WTC11 (cell line): ENCODE data around the gene SFT2D1. TPM values are rescaled to one million over a fixed set of nuclear protein-coding genes. Genes with fewer than 3 reads are reported as not detected.

Experiments
- ATAC-seq: fragments of 200-7000 bp; cut with Tn5 transposase; 2 replicates; pipeline ENCODE4 v1.10.0; 2021; ENCODE audit warnings: mild to moderate bottlenecking, moderate library complexity
- CTCF ChIA-PET: fragments of 300-600 bp; sonication (Branson Sonifier 250); formaldehyde crosslinking; loops from one replicate; lab custom pipeline; 2021; ENCODE audit warnings: antibody characterized with exemption; lab: Charles Lee
- POLR2A ChIA-PET: fragments of 350-600 bp; sonication (Branson Sonifier 250); formaldehyde crosslinking; loops from one replicate; lab custom pipeline; 2021; ENCODE audit warnings: antibody characterized with exemption; lab: Charles Lee
- DNase-seq: peaks from one replicate; pipeline ENCODE4 v3.0.0; 2021; ENCODE audit warnings: low spot score
- H3K27ac Mint-ChIP-seq: 2 replicates; pipeline ENCODE4 v1.8.0; 2021; ENCODE audit warnings: mixed read lengths
- H3K27me3 Mint-ChIP-seq: 2 replicates; pipeline ENCODE4 v1.8.0; 2021; ENCODE audit warnings: low read depth, mild to moderate bottlenecking, moderate library complexity, mixed read lengths
- H3K36me3 Mint-ChIP-seq: 2 replicates; pipeline ENCODE4 v1.8.0; 2021; ENCODE audit warnings: mixed read lengths
- H3K4me1 Mint-ChIP-seq: 2 replicates; pipeline ENCODE4 v1.8.0; 2022; ENCODE audit warnings: mixed read lengths
- H3K4me3 Mint-ChIP-seq: 2 replicates; pipeline ENCODE4 v1.8.0; 2021; ENCODE audit warnings: mild to moderate bottlenecking, moderate library complexity, mixed read lengths
- H3K9me3 Mint-ChIP-seq: 2 replicates; pipeline ENCODE4 v1.8.0; 2021; ENCODE audit warnings: mixed read lengths
- ATF1 ChIP-seq: sonication (generic); formaldehyde crosslinking; IDR thresholded peaks from 2 replicates; pipeline ENCODE4 v1.8.1; 2023; ENCODE audit warnings: mild to moderate bottlenecking, moderate library complexity, missing genetic modification reagents
- ATF3 ChIP-seq: sonication (generic); formaldehyde crosslinking; conservative IDR thresholded peaks from 2 replicates; pipeline ENCODE4 v1.8.1; 2022; ENCODE audit warnings: mild to moderate bottlenecking, missing genetic modification reagents
- CBFB ChIP-seq: sonication (generic); formaldehyde crosslinking; IDR thresholded peaks from 2 replicates; pipeline ENCODE4 v1.8.1; 2022; ENCODE audit warnings: mild to moderate bottlenecking, low read depth, missing genetic modification reagents
- CDX4 ChIP-seq: fragments of 250-450 bp; sonication (Bioruptor Pico); IDR thresholded peaks from 2 replicates; pipeline ENCODE4 v1.9.0; 2021; ENCODE audit warnings: moderate library complexity, mild to moderate bottlenecking, inconsistent platforms, borderline replicate concordance
- ELF4 ChIP-seq: sonication (generic); formaldehyde crosslinking; IDR thresholded peaks from 2 replicates; pipeline ENCODE4 v1.8.1; 2022; ENCODE audit warnings: low read depth, mild to moderate bottlenecking, moderate library complexity, missing genetic modification reagents
- EMX1 ChIP-seq: fragments of 250-450 bp; sonication (Bioruptor Pico); IDR thresholded peaks from 2 replicates; pipeline ENCODE4 v1.8.0; 2021; ENCODE audit warnings: mild to moderate bottlenecking
- FOXJ3 ChIP-seq: sonication (generic); formaldehyde crosslinking; IDR thresholded peaks from 2 replicates; pipeline ENCODE4 v1.9.0; 2021; ENCODE audit warnings: missing genetic modification reagents, mild to moderate bottlenecking, borderline replicate concordance
- FOXK1 ChIP-seq: sonication (generic); formaldehyde crosslinking; IDR thresholded peaks from 2 replicates; pipeline ENCODE4 v1.8.0; 2022; ENCODE audit warnings: mild to moderate bottlenecking, moderate library complexity, missing genetic modification reagents
- FOXP1 ChIP-seq: sonication (generic); formaldehyde crosslinking; IDR thresholded peaks from 2 replicates; pipeline ENCODE4 v1.8.0; 2022; ENCODE audit warnings: missing genetic modification reagents, mild to moderate bottlenecking, moderate library complexity, borderline replicate concordance
- GTF2I ChIP-seq: fragments of 250-450 bp; sonication (Bioruptor Pico); conservative IDR thresholded peaks from 2 replicates; pipeline ENCODE4 v1.4.0; 2021; ENCODE audit warnings: mild to moderate bottlenecking
- IRF1 ChIP-seq: sonication (generic); formaldehyde crosslinking; IDR thresholded peaks from 2 replicates; pipeline ENCODE4 v1.8.0; 2023; ENCODE audit warnings: missing genetic modification reagents
- IRF2 ChIP-seq: sonication (generic); formaldehyde crosslinking; IDR thresholded peaks from 2 replicates; pipeline ENCODE4 v1.8.0; 2022; ENCODE audit warnings: low read depth, missing genetic modification reagents, borderline replicate concordance
- MLX ChIP-seq: sonication (generic); formaldehyde crosslinking; IDR thresholded peaks from 2 replicates; pipeline ENCODE4 v1.8.1; 2023; ENCODE audit warnings: mild to moderate bottlenecking, missing genetic modification reagents, moderate library complexity
- MYBL2 ChIP-seq: sonication (generic); formaldehyde crosslinking; IDR thresholded peaks from 2 replicates; pipeline ENCODE4 v1.8.1; 2023; ENCODE audit warnings: mild to moderate bottlenecking, moderate library complexity, missing genetic modification reagents
- NFATC4 ChIP-seq: fragments of 250-450 bp; sonication (Bioruptor Pico); IDR thresholded peaks from 2 replicates; pipeline ENCODE4 v1.9.0; 2021; ENCODE audit warnings: mild to moderate bottlenecking
- PREB ChIP-seq: sonication (generic); formaldehyde crosslinking; IDR thresholded peaks from 2 replicates; pipeline ENCODE4 v1.8.1; 2022; ENCODE audit warnings: mild to moderate bottlenecking, missing genetic modification reagents, moderate library complexity, borderline replicate concordance
- PRRX2 ChIP-seq: fragments of 250-450 bp; sonication (Bioruptor Pico); IDR thresholded peaks from 2 replicates; pipeline ENCODE4 v1.8.0; 2021; ENCODE audit warnings: mild to moderate bottlenecking
- SMAD3 ChIP-seq: sonication (generic); formaldehyde crosslinking; IDR thresholded peaks from 2 replicates; pipeline ENCODE4 v1.8.0; 2022; ENCODE audit warnings: missing genetic modification reagents, mild to moderate bottlenecking, borderline replicate concordance
- SOX15 ChIP-seq: fragments of 250-450 bp; sonication (Bioruptor Pico); IDR thresholded peaks from 2 replicates; pipeline ENCODE4 v1.9.0; 2021; ENCODE audit warnings: mild to moderate bottlenecking
- TP53 ChIP-seq: sonication (generic); formaldehyde crosslinking; IDR thresholded peaks from 2 replicates; pipeline ENCODE4 v1.8.1; 2023; ENCODE audit warnings: mild to moderate bottlenecking, missing genetic modification reagents
- USF2 ChIP-seq: sonication (generic); formaldehyde crosslinking; IDR thresholded peaks from 2 replicates; pipeline ENCODE4 v1.8.1; 2023; ENCODE audit warnings: mild to moderate bottlenecking, missing genetic modification reagents, moderate library complexity
- ZBTB43 ChIP-seq: sonication (generic); formaldehyde crosslinking; IDR thresholded peaks from 2 replicates; pipeline ENCODE4 v1.8.1; 2023; ENCODE audit warnings: mild to moderate bottlenecking, missing genetic modification reagents
- ZNF121 ChIP-seq: sonication (generic); formaldehyde crosslinking; IDR thresholded peaks from 2 replicates; pipeline ENCODE4 v1.8.0; 2023; ENCODE audit warnings: missing genetic modification reagents
- ZNF219 ChIP-seq: sonication (generic); formaldehyde crosslinking; IDR thresholded peaks from 2 replicates; pipeline ENCODE4 v1.8.0; 2023; ENCODE audit warnings: missing genetic modification reagents, mild to moderate bottlenecking, borderline replicate concordance
- ZNF281 ChIP-seq: sonication (generic); formaldehyde crosslinking; IDR thresholded peaks from 2 replicates; pipeline ENCODE4 v1.8.0; 2023; ENCODE audit warnings: mild to moderate bottlenecking, missing genetic modification reagents
- total RNA-seq: library from RNA; stranded (reverse); gene quantifications from 3 replicates; pipeline ENCODE4 v1.2.3, GENCODE V29; 2021

Gene SFT2D1
- total RNA-seq, 1 experiment from 2014 or later, result 53.1 TPM

- TF ChIP-seq MLX, result no peak
- TF ChIP-seq FOXJ3, result no peak
- no peak for TF ChIP-seq ZNF121 (CRISPR knock-in tag)
- no peak for TF ChIP-seq ZNF281 (CRISPR knock-in tag)
- TF ChIP-seq ATF1 (CRISPR knock-in tag), result no peak
- TF ChIP-seq ELF4 (CRISPR knock-in tag), result no peak
- no peak for TF ChIP-seq CDX4 (CRISPR knock-in tag)
- no peak for TF ChIP-seq GTF2I (CRISPR knock-in tag)
- no peak for TF ChIP-seq TP53
- no peak for TF ChIP-seq SOX15
- TF ChIP-seq ZBTB43 (CRISPR knock-in tag), result no peak
- TF ChIP-seq EMX1, result no peak
- TF ChIP-seq FOXP1 (CRISPR knock-in tag), result no peak
- no peak for TF ChIP-seq PRRX2 (CRISPR knock-in tag)
- TF ChIP-seq MYBL2, result no peak
- TF ChIP-seq CBFB (CRISPR knock-in tag), result no peak
- TF ChIP-seq SMAD3 (CRISPR knock-in tag), result no peak
- TF ChIP-seq NFATC4 (CRISPR knock-in tag), result no peak
- TF ChIP-seq, all 79 proteins: peak for 0
- Mint-ChIP-seq H3K27ac (no peak overlapping the region), H3K36me3 (no peaks in the 10 kb centered on the region), H3K4me1 (peaks cover 5% of the 10 kb centered on the region; the same call in 1 of the 2 replicates), H3K4me3 (no peak overlapping the region), H3K9me3 (peaks cover 9% of the 10 kb centered on the region), H3K27me3 (no peaks in the 10 kb centered on the region; the same call in 1 of the 2 replicates)
- ATAC-seq (no peak), DNase-seq (no peak)
- ChIA-PET CTCF (interaction anchor here (0.7 to 3.0 kb wide), 3 partner anchors 27 to 118 kb away, joined by 3 to 36 read pairs (median 7); no protein-coding TSS in a partner anchor), POLR2A (no interaction called here)
Measured at GRCh38 chr6:166282394-166283032, 59.8 kb downstream of the SFT2D1 start.

- DNase-seq (no peak), ATAC-seq (no peak)
- Mint-ChIP-seq H3K4me3 (no peak overlapping the region), H3K4me1 (no peaks in the 10 kb centered on the region), H3K27ac (no peak overlapping the region), H3K36me3 (no peaks in the 10 kb centered on the region), H3K27me3 (peaks cover 6% of the 10 kb centered on the region), H3K9me3 (peaks cover 9% of the 10 kb centered on the region)
- POLR2A ChIA-PET, result interaction anchor here (0.7 kb wide), 1 partner anchor 100 kb away, joined by 3 read pairs; no protein-coding TSS in a partner anchor
- CTCF ChIA-PET, result interaction anchor here (1.8 to 3.0 kb wide), 4 partner anchors 32 to 120 kb away, joined by 5 to 36 read pairs (median 9); no protein-coding TSS in a partner anchor
- TF ChIP-seq IRF2 (CRISPR knock-in tag), result no peak
- no peak for TF ChIP-seq IRF1 (CRISPR knock-in tag)
- no peak for TF ChIP-seq ZBTB43 (CRISPR knock-in tag)
- no peak for TF ChIP-seq FOXK1 (CRISPR knock-in tag)
- no peak for TF ChIP-seq PREB
- no peak for TF ChIP-seq ATF3 (CRISPR knock-in tag)
- TF ChIP-seq ZNF219 (CRISPR knock-in tag), result no peak
- TF ChIP-seq TP53, result no peak
- TF ChIP-seq USF2 (CRISPR knock-in tag), result no peak
- no peak for TF ChIP-seq MLX
Measured at GRCh38 chr6:166281104-166281503, 61.2 kb downstream of the SFT2D1 start.
